Natural killer cell (primary cell): ENCODE results near the gene ANKRD13C. TPM values are rescaled to one million over a fixed set of nuclear protein-coding genes. Genes with fewer than 3 reads are reported as not detected.
A peak's percentile ranks its signal among the peaks of the same experiment; 100 is the strongest.

Source experiments
- ATAC-seq, 3 donors: fragments of 150-1000 bp in 2 of 3; fragments of 200-7000 bp in 1 of 3; cut with Tn5 transposase; 1 replicate in 1 of 3; 2 replicates in 2 of 3; pipeline ENCODE4 v1.10.0; 2021; ENCODE audit warnings: mild to moderate bottlenecking in 2 of 3, moderate library complexity in 2 of 3
- DNase-seq, 2 donors: peaks; one replicate each; pipeline versions ENCODE4 v3.0.0 to v3.0.0-alpha.2; 2013 to 2021; ENCODE audit warnings: mixed read lengths in 1 of 2
- H3K27ac ChIP-seq: one replicate; pipeline ENCODE4 v1.5.1; 2013; ENCODE audit warnings: mild to moderate bottlenecking, low read length
- H3K27me3 ChIP-seq: one replicate; pipeline ENCODE4 v1.6.1; 2013; ENCODE audit warnings: low read length; ENCODE audit not compliant: control insufficient read depth, insufficient read depth
- H3K36me3 ChIP-seq: one replicate; pipeline ENCODE4 v1.6.1; 2013; ENCODE audit warnings: low read length; ENCODE audit not compliant: control insufficient read depth, insufficient read depth
- H3K4me1 ChIP-seq: one replicate; pipeline ENCODE4 v1.6.1; 2013; ENCODE audit warnings: low read length; ENCODE audit not compliant: control insufficient read depth, insufficient read depth
- H3K4me3 ChIP-seq: one replicate; pipeline ENCODE4 v1.5.1; 2013; ENCODE audit warnings: low read length
- H3K9me3 ChIP-seq: one replicate; pipeline ENCODE4 v1.6.1; 2013; ENCODE audit warnings: low read length; ENCODE audit not compliant: control insufficient read depth, insufficient read depth
- H3K27ac Mint-ChIP-seq, 2 donors: one replicate each; pipeline ENCODE4 v1.8.0; 2022; ENCODE audit warnings: mild to moderate bottlenecking in 2 of 2, mixed read lengths in 2 of 2, moderate library complexity in 1 of 2
- H3K27me3 Mint-ChIP-seq, 2 donors: one replicate each; pipeline ENCODE4 v1.8.0; 2022; ENCODE audit warnings: low read depth in 2 of 2, mixed read lengths in 2 of 2
- H3K36me3 Mint-ChIP-seq: one replicate; pipeline ENCODE4 v1.8.0; 2022; ENCODE audit warnings: mixed read lengths
- H3K4me1 Mint-ChIP-seq, 2 donors: one replicate each; pipeline ENCODE4 v1.8.0; 2022; ENCODE audit warnings: mixed read lengths in 2 of 2
- H3K4me3 Mint-ChIP-seq: one replicate; pipeline ENCODE4 v1.8.0; 2022; ENCODE audit warnings: mild to moderate bottlenecking, moderate library complexity, mixed read lengths
- H3K9me3 Mint-ChIP-seq, 2 donors: one replicate each; pipeline ENCODE4 v1.8.0; 2022; ENCODE audit warnings: mixed read lengths in 2 of 2
- CTCF ChIP-seq: fragments of 200-600 bp; IDR thresholded peaks from one replicate; pipeline ENCODE4 v1.8.0; 2022; ENCODE audit warnings: antibody characterized with exemption
- WGBS: methylation state at CpG from one replicate; pipeline ENCODE4 v1.1.7; 2013; ENCODE audit warnings: missing lambda C conversion rate; ENCODE audit not compliant: insufficient coverage; 5-methylcytosine and 5-hydroxymethylcytosine counted together
- intact Hi-C: fragments of 100-400 bp; cut with micrococcal nuclease; formaldehyde crosslinking; loops from one replicate; pipeline ENCODE4 v1.14.2; 2022
- total RNA-seq, 4 donors: library from RNA; stranded (reverse); fragments of 120-200 nt in 1 of 4; gene quantifications; one replicate each; pipeline versions ENCODE4 v1.2.3 to v1.2.4, GENCODE V29; 2013 to 2022

Gene ANKRD13C
- total RNA-seq, 3 donors from 2014 or later (not counting 1 experiment from before 2014, with no cell fraction given) = 32.2 to 33.7 (median 32.8) TPM

GRCh38 chr1:70239940-70240339 is 114.6 kb downstream of the ANKRD13C start:
- no peaks in the 10 kb centered on the region for H3K9me3 Mint-ChIP-seq
- H3K27ac ChIP-seq = no peak overlapping the region
- H3K9me3 ChIP-seq = no peaks in the 10 kb centered on the region
- no peak overlapping the region for H3K4me3 Mint-ChIP-seq
- H3K4me1 Mint-ChIP-seq = peaks cover 14 to 16% of the 10 kb centered on the region in 2 donors
- DNase-seq (no peak), ATAC-seq (no peak)
- H3K36me3 Mint-ChIP-seq = peaks cover 27% of the 10 kb centered on the region
- TF ChIP-seq CTCF = no peak
- intact Hi-C loops = no loop called here
- H3K36me3 ChIP-seq = peaks cover 94% of the 10 kb centered on the region
- H3K27ac Mint-ChIP-seq = peak overlapping the region in 1 of 2 donors; percentile 29
- H3K4me1 ChIP-seq = no peaks in the 10 kb centered on the region
- H3K4me3 ChIP-seq = no peak overlapping the region
- no peaks in the 10 kb centered on the region for H3K27me3 Mint-ChIP-seq
- no peaks in the 10 kb centered on the region for H3K27me3 ChIP-seq

- Mint-ChIP-seq H3K9me3 (no peaks in the 10 kb centered on the region), H3K36me3 (peaks cover 25% of the 10 kb centered on the region), H3K4me1 (peaks cover 19 to 34% of the 10 kb centered on the region in 2 donors), H3K27ac (peak overlapping the region; percentile 46 to 77), H3K27me3 (no peaks in the 10 kb centered on the region), H3K4me3 (no peak overlapping the region)
- Histone ChIP-seq H3K9me3 (no peaks in the 10 kb centered on the region), H3K4me1 (no peaks in the 10 kb centered on the region), H3K27me3 (no peaks in the 10 kb centered on the region), H3K27ac (no peak overlapping the region), H3K36me3 (peaks cover 93% of the 10 kb centered on the region), H3K4me3 (no peak overlapping the region)
- intact Hi-C loops = no loop called here
- ATAC-seq (no peak), DNase-seq (no peak)
- TF ChIP-seq CTCF = no peak
These were observed 119.8 kb downstream of the ANKRD13C start for GRCh38 chr1:70234733-70235132.

DNA sequence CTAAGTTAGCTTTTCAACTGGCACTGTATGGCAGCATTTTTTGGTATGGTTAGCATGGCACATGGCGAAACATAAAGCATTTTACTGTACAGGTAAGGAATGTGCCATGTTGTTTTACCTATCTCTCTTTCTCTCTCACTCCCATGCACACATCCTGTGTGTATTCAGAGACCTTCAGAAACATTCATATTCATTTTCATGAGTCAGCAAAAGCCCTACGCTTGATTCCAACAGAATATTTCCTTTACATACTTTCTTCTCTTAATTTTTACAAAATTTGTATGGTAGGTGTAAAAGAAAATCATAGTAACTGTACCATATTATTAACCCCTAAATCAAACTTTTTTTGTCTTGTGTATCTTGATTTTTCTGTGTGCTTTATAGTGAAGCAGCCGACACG is 123.0 kb downstream of the ANKRD13C start:
- H3K27ac ChIP-seq = no peak overlapping the region
- DNase-seq (no peak), ATAC-seq (no peak)
- H3K27me3 Mint-ChIP-seq = no peaks in the 10 kb centered on the region
- H3K27ac Mint-ChIP-seq = no peak overlapping the region
- no peaks in the 10 kb centered on the region for H3K4me1 ChIP-seq
- H3K9me3 Mint-ChIP-seq = no peaks in the 10 kb centered on the region
- no peaks in the 10 kb centered on the region for H3K9me3 ChIP-seq
- no peaks in the 10 kb centered on the region for H3K27me3 ChIP-seq
- peaks cover 33% of the 10 kb centered on the region for H3K36me3 Mint-ChIP-seq
- peaks cover 84% of the 10 kb centered on the region for H3K36me3 ChIP-seq
- H3K4me1 Mint-ChIP-seq = peaks cover 39 to 50% of the 10 kb centered on the region in 2 donors
- WGBS = 97% methylated on average over 3 of the region's 4 CpGs
- intact Hi-C loops = no loop called here
- TF ChIP-seq CTCF = no peak
- H3K4me3 ChIP-seq = no peak overlapping the region
- no peak overlapping the region for H3K4me3 Mint-ChIP-seq

DNA sequence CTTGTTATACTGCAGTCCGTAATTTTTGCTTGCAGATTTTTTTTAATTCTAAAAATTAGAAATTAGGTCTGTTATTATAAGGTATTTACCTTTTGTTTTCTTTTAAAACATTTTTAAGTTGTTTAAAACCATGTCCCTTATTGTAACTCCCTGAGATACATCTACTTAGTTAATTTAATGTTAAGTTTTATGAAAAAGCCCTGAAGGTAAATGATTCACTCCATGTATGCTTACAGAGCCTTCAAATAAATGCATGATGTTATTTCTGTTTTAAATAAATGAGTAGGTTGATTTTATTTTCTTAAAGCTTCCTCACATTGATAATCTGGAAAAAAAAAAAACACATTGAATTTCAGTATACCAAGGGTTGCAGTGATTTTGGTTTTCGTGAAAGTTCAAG is 125.9 kb downstream of the ANKRD13C start:
- ATAC-seq = no peak
- Mint-ChIP-seq H3K9me3 (no peaks in the 10 kb centered on the region), H3K4me1 (peaks cover 45 to 54% of the 10 kb centered on the region in 2 donors), H3K27me3 (no peaks in the 10 kb centered on the region), H3K4me3 (no peak overlapping the region), H3K27ac (peak overlapping the region; percentile 78 to 88), H3K36me3 (peaks cover 19% of the 10 kb centered on the region)
- H3K9me3 ChIP-seq = no peaks in the 10 kb centered on the region
- intact Hi-C loops = no loop called here
- no peaks in the 10 kb centered on the region for H3K27me3 ChIP-seq
- DNase-seq = no peak
- H3K36me3 ChIP-seq = peaks cover 71% of the 10 kb centered on the region
- TF ChIP-seq CTCF = no peak
- H3K4me3 ChIP-seq = no peak overlapping the region
- no peak overlapping the region for H3K27ac ChIP-seq
- WGBS = no CpG with 5 or more reads among the region's 2 CpGs
- no peaks in the 10 kb centered on the region for H3K4me1 ChIP-seq
